ENCODE results near the gene PCAT6. TPM values are rescaled to one million over a fixed set of nuclear protein-coding genes. Genes with fewer than 3 reads are reported as not detected.
"Not testable (repeated sequence)": the region's sequence is repeated elsewhere in the genome, so short reads cannot be mapped to it uniquely, and the experiment has no call there.

PCAT6 gene
- total RNA-seq, 4 donors from 2014 or later: not detected

DNA sequence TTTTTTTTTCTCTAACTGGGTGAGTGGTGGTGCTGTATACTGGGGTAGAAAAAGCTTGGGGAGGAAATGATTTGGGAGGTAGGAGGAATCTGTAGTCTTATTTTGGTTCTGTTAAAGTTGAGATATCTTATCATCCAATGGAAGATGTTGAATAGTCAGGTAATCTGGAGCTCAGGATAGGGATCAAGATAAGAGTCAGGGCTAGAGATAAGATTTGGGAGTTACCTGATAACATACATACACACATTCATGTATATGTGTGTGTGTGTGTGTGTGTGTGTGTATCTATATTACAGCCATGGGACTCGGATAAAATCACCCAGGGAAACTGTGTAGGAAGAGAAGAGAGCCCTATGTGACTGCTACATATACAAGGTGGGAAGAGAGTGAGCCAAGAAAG is 8.1 kb downstream of the PCAT6 start:
- no peaks in the 10 kb centered on the region for H3K9me3 ChIP-seq
- H3K4me3 ChIP-seq: no peak overlapping the region
- no peaks in the 10 kb centered on the region for H3K4me1 ChIP-seq
- DNase-seq (ENCODE audit: extremely low spot score): no peak
- TF ChIP-seq POLR2A (IDR thresholded peaks at IDR 0.05; ENCODE audit: low read depth): no peak
- no peak for TF ChIP-seq EP300 (IDR thresholded peaks at IDR 0.05)
- WGBS: 82% methylated on average over 1 of the region's 1 CpG
- H3K36me3 ChIP-seq: no peaks in the 10 kb centered on the region
- H3K27ac ChIP-seq (replicated peaks in 1 of 4): no peak overlapping the region
- intact Hi-C loops (cut with DNase I): no loop called here
- H3K27me3 ChIP-seq: peaks cover 0 to 8% (median 0%) of the 10 kb centered on the region in 4 donors

- intact Hi-C loops (cut with DNase I): no loop called here
- H3K4me3 ChIP-seq: no peak overlapping the region
- no peaks in the 10 kb centered on the region for H3K9me3 ChIP-seq
- H3K27ac ChIP-seq (replicated peaks in 1 of 4): no peak overlapping the region
- H3K27me3 ChIP-seq: peaks cover 0 to 12% (median 0%) of the 10 kb centered on the region in 4 donors
- TF ChIP-seq, protein P1, sequence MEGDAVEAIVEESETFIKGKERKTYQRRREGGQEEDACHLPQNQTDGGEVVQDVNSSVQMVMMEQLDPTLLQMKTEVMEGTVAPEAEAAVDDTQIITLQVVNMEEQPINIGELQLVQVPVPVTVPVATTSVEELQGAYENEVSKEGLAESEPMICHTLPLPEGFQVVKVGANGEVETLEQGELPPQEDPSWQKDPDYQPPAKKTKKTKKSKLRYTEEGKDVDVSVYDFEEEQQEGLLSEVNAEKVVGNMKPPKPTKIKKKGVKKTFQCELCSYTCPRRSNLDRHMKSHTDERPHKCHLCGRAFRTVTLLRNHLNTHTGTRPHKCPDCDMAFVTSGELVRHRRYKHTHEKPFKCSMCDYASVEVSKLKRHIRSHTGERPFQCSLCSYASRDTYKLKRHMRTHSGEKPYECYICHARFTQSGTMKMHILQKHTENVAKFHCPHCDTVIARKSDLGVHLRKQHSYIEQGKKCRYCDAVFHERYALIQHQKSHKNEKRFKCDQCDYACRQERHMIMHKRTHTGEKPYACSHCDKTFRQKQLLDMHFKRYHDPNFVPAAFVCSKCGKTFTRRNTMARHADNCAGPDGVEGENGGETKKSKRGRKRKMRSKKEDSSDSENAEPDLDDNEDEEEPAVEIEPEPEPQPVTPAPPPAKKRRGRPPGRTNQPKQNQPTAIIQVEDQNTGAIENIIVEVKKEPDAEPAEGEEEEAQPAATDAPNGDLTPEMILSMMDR (IDR thresholded peaks at IDR 0.05): no peak
- no peak for TF ChIP-seq POLR2A (IDR thresholded peaks at IDR 0.05; ENCODE audit: low read depth)
- TF ChIP-seq POLR2AphosphoS5 (IDR thresholded peaks at IDR 0.05): no peak
- TF ChIP-seq EP300 (IDR thresholded peaks at IDR 0.05): no peak
- H3K4me1 ChIP-seq: no peaks in the 10 kb centered on the region
- no peaks in the 10 kb centered on the region for H3K36me3 ChIP-seq
- 66% methylated on average over 2 of the region's 2 CpGs for WGBS
- no peak for DNase-seq (ENCODE audit: extremely low spot score)
Observed at GRCh38 chr1:202821467-202821866, 10.7 kb downstream of the PCAT6 start.

- Histone ChIP-seq H3K27me3 (peaks cover 0 to 9% (median 0%) of the 10 kb centered on the region in 4 donors), H3K9me3 (no peaks in the 10 kb centered on the region), H3K4me1 (no peaks in the 10 kb centered on the region), H3K4me3 (no peak overlapping the region), H3K36me3 (no peaks in the 10 kb centered on the region), H3K27ac (replicated peaks in 1 of 4) (no peak overlapping the region)
- 96% methylated on average over 7 of the region's 7 CpGs for whole genome bisulfite sequencing
- no peak for DNase-seq (ENCODE audit: extremely low spot score)
- TF ChIP-seq POLR2AphosphoS5 (IDR thresholded peaks at IDR 0.05): no peak
- intact Hi-C loops (cut with DNase I): no loop called here
Observed at GRCh38 chr1:202825748-202826147, 15.0 kb downstream of the PCAT6 start.

DNA sequence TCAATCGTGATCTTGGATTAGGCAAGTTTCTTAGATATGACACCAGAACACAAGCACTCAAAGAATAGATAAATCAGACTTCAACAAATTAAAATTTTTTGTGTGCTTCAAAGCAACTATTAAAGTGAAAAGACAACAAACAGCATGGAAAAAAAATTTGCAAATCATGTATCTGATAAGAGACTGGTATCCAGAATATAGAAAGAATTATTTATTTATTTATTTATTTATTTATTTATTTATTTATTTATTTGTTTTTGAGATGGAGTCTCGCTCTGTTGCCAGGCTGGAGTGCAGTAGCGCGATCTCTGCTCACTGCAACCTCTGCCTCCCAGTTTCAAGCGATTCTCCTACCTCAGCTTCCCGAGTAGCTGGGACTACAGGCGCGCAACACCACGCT is 18.5 kb downstream of the PCAT6 start:
- intact Hi-C loops (cut with DNase I); H3K27ac ChIP-seq (replicated peaks in 1 of 4); H3K36me3 ChIP-seq; H3K4me3 ChIP-seq; H3K4me1 ChIP-seq; H3K9me3 ChIP-seq; H3K27me3 ChIP-seq; DNase-seq (ENCODE audit: extremely low spot score): not testable (repeated sequence)
- 94% methylated on average over 9 of the region's 9 CpGs for WGBS

GRCh38 chr1:202831906-202832305 is 21.2 kb downstream of the PCAT6 start:
- Histone ChIP-seq H3K4me3 (no peak overlapping the region), H3K9me3 (no peaks in the 10 kb centered on the region), H3K27me3 (no peaks in the 10 kb centered on the region), H3K4me1 (no peaks in the 10 kb centered on the region), H3K27ac (replicated peaks in 1 of 4) (no peak overlapping the region), H3K36me3 (no peaks in the 10 kb centered on the region)
- DNase-seq (ENCODE audit: extremely low spot score): no peak
- TF ChIP-seq POLR2AphosphoS5 (IDR thresholded peaks at IDR 0.05): no peak
- no peak for TF ChIP-seq POLR2A (IDR thresholded peaks at IDR 0.05; ENCODE audit: low read depth)
- TF ChIP-seq, protein P1 (IDR thresholded peaks at IDR 0.05): no peak
- TF ChIP-seq EP300 (IDR thresholded peaks at IDR 0.05): no peak
- WGBS: 83% methylated on average over 3 of the region's 3 CpGs
- intact Hi-C loops (cut with DNase I): no loop called here

DNA sequence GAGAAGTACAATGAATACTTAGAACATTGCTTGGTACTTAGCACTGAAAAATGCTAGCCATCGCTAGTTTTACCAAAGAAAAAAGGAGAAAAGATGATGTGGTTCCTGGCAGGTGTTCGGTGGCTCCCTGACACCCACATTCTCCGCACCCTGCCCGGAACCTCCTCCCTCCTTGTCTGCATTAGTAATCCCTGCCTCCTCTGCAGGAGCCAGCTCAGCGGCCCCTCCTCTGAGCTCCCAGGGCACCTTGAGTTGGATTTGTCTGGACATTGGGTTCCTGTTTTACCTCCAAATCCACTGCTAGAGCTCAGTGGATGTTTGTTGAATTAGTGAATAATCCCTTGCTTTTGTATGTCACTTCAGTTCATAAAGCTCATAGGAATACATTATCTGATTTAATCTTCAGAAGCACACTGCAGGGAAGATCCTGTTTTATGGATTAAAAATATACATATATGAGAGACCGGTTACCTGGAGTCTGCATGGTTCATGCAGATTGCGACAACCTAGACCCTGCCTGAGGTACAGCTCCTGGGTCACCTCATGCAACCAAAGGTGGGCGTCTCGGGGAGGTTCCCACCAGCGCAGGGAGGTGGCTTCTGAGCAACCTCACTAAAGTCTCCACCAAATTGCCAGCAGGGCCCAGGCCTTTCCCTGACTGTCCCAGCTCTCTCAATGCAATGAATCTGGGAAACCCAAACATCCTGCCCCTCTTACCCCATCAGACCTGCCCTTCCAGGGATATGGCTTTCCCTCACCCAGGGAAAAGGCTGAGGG is 24.2 kb downstream of the PCAT6 start:
- intact Hi-C loops (cut with DNase I): no loop called here
- 84% methylated on average over 10 of the region's 10 CpGs for WGBS
- no peak for DNase-seq (ENCODE audit: extremely low spot score)
- H3K4me1 ChIP-seq: no peaks in the 10 kb centered on the region
- no peak overlapping the region for H3K27ac ChIP-seq (replicated peaks in 1 of 4)
- no peaks in the 10 kb centered on the region for H3K36me3 ChIP-seq
- no peak overlapping the region for H3K4me3 ChIP-seq
- H3K27me3 ChIP-seq: no peaks in the 10 kb centered on the region
- TF ChIP-seq POLR2A (IDR thresholded peaks at IDR 0.05; ENCODE audit: low read depth) (no peak), EP300 (IDR thresholded peaks at IDR 0.05) (no peak), POLR2AphosphoS5 (IDR thresholded peaks at IDR 0.05) (no peak)
- TF ChIP-seq, protein P1 (IDR thresholded peaks at IDR 0.05): no peak
- H3K9me3 ChIP-seq: no peaks in the 10 kb centered on the region
